Coronary artery (tissue), 2 donors: Measurements from ENCODE around the gene PDZD8.

Experiments
- DNase-seq: peaks from one replicate; pipeline ENCODE4 v3.0.0-alpha.2; 2017; ENCODE audit warnings: low spot score
- H3K27ac ChIP-seq, 2 donors: fragments of 200-600 bp; sonication (generic); one replicate each; pipeline ENCODE4 v1.5.1; 2016 to 2019
- H3K4me3 ChIP-seq: fragments of 200-600 bp; sonication (generic); 2 replicates; pipeline ENCODE4 v1.5.1; 2016; ENCODE audit warnings: mild to moderate bottlenecking, moderate library complexity
- TF ChIP-seq, protein P1 (sequence below): fragments of 200-600 bp; sonication (generic); IDR thresholded peaks from one replicate; pipeline ENCODE4 v1.5.1; 2019; ENCODE audit warnings: antibody characterized with exemption

PDZD8 gene

GRCh38 chr10:117360016-117360415 is 15.2 kb downstream of the PDZD8 start:
- no peak overlapping the region for H3K4me3 ChIP-seq
- H3K27ac ChIP-seq = no peak overlapping the region
- TF ChIP-seq, protein P1, sequence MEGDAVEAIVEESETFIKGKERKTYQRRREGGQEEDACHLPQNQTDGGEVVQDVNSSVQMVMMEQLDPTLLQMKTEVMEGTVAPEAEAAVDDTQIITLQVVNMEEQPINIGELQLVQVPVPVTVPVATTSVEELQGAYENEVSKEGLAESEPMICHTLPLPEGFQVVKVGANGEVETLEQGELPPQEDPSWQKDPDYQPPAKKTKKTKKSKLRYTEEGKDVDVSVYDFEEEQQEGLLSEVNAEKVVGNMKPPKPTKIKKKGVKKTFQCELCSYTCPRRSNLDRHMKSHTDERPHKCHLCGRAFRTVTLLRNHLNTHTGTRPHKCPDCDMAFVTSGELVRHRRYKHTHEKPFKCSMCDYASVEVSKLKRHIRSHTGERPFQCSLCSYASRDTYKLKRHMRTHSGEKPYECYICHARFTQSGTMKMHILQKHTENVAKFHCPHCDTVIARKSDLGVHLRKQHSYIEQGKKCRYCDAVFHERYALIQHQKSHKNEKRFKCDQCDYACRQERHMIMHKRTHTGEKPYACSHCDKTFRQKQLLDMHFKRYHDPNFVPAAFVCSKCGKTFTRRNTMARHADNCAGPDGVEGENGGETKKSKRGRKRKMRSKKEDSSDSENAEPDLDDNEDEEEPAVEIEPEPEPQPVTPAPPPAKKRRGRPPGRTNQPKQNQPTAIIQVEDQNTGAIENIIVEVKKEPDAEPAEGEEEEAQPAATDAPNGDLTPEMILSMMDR = no peak
- no peak for DNase-seq

GRCh38 chr10:117355072-117355471 is 20.2 kb downstream of the PDZD8 start:
- DNase-seq = no peak
- TF ChIP-seq, protein P1 = no peak
- no peak overlapping the region for H3K4me3 ChIP-seq
- no peak overlapping the region for H3K27ac ChIP-seq

GRCh38 chr10:117353684-117354083 is 21.6 kb downstream of the PDZD8 start:
- Histone ChIP-seq H3K27ac (no peak overlapping the region), H3K4me3 (no peak overlapping the region)
- TF ChIP-seq, protein P1 = no peak
- DNase-seq = no peak

- TF ChIP-seq, protein P1 = no peak
- Histone ChIP-seq H3K27ac (no peak overlapping the region), H3K4me3 (no peak overlapping the region)
- no peak for DNase-seq
Observed at GRCh38 chr10:117352724-117353123, 22.5 kb downstream of the PDZD8 start.

DNA sequence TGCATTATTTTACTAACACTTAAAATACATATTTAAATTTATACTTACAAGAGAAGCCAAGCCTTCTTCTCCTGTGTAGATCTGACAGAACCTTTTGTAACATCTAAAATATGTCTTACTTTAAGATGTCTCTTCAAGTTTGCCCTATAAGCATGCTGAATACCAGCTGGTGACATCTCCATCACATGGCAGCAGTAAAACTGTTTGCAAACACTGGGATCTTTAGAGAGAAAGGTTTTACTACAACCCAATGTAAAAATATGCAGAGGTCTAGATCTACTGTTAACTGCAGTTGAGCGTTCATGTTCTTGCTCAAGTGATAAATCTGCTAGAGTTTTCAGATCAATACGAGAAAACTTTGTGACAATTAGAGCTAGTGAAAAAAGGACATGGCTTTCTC is 23.2 kb downstream of the PDZD8 start:
- no peak overlapping the region for H3K4me3 ChIP-seq
- no peak overlapping the region for H3K27ac ChIP-seq
- DNase-seq = no peak
- TF ChIP-seq, protein P1 = no peak

DNA sequence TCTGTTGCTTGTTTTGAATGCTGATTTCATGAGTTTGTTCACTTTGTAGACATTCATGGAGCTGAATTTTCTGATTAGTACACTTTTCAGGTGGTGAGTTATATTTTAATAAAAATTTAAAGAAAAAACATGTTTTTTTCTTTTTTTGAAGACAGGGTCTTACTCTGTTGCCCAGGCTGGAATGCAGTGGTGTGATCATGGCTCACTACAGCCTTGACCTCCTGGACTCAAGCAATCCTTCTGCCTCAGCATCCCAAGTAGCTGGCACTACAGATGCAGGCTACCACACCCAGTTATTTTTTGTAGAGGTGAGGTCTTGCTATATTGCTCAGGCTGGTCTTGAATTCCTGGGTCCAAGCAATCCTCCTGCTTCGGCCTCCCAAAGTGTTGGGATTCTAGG is 23.7 kb downstream of the PDZD8 start:
- no peak overlapping the region for H3K4me3 ChIP-seq

GRCh38 chr10:117350909-117351308 is 24.3 kb downstream of the PDZD8 start:
- TF ChIP-seq, protein P1 = no peak
- no peak for DNase-seq
- Histone ChIP-seq H3K27ac (no peak overlapping the region), H3K4me3 (no peak overlapping the region)

More for the DNA sequence above, 23.7 kb downstream of the PDZD8 start:
- DNase-seq = no peak
- H3K27ac ChIP-seq = no peak overlapping the region
- TF ChIP-seq, protein P1 = no peak
